Stimulated activated CD4-positive, alpha-beta T cell treated with anti-CD3 and anti-CD28 coated beads, TNF-alpha, amount 100 ng/mL, for 4 hours (primary cell): ENCODE measurements around the gene IFT88.

Experiments used
- DNase-seq, 3 experiments: peaks; one replicate each; pipeline ENCODE4 v3.0.0-alpha.2; 2020; ENCODE audit warnings: low read depth in 3 of 3

The IFT88 gene

GRCh38 chr13:20566898-20567874 lies at the start of gene IFT88:
Gene IFT88, plus strand, starts transcription at chr13:20567157. Its CDS starts 7,229 bp downstream, at chr13:20574386.
- DNase-seq = peak; percentile 69 to 72 (median 72)

- no peak for DNase-seq
These were observed 48.3 kb upstream of the IFT88 start for GRCh38 chr13:20518660-20519100.

GRCh38 chr13:20519875-20520274 lies 47.1 kb upstream of the IFT88 start:
- DNase-seq = no peak

GRCh38 chr13:20521364-20522115 lies 45.4 kb upstream of the IFT88 start:
- no peak for DNase-seq

GRCh38 chr13:20525144-20525600 lies 41.8 kb upstream of the IFT88 start:
- DNase-seq = peak in 2 of 3 experiments; percentile 2 to 5

- peak; percentile 52 to 63 (median 55) for DNase-seq
These were observed 41.1 kb upstream of the IFT88 start, which contains the start of gene CRYL1 for GRCh38 chr13:20525601-20526544. Gene CRYL1, minus strand, starts transcription at chr13:20525857. Its CDS starts 63 bp downstream, at chr13:20525794.

GRCh38 chr13:20526664-20527063 lies 40.3 kb upstream of the IFT88 start:
- no peak for DNase-seq

GRCh38 chr13:20528452-20528851 lies 38.5 kb upstream of the IFT88 start:
- no peak for DNase-seq

- no peak for DNase-seq
These were observed 32.8 kb upstream of the IFT88 start for GRCh38 chr13:20534038-20534608.

GRCh38 chr13:20536992-20537391 lies 30.0 kb upstream of the IFT88 start:
- DNase-seq = no peak

- DNase-seq = no peak
These were observed 22.6 kb upstream of the IFT88 start for GRCh38 chr13:20544201-20544923.

GRCh38 chr13:20546556-20546955 lies 20.4 kb upstream of the IFT88 start:
- no peak for DNase-seq

GRCh38 chr13:20547479-20547908 lies 19.5 kb upstream of the IFT88 start:
- DNase-seq = no peak

GRCh38 chr13:20550799-20551198 lies 16.2 kb upstream of the IFT88 start:
- no peak for DNase-seq

GRCh38 chr13:20553311-20553710 lies 13.6 kb upstream of the IFT88 start:
- DNase-seq = no peak

GRCh38 chr13:20558982-20559381 lies 8.0 kb upstream of the IFT88 start:
- no peak for DNase-seq

- DNase-seq = no peak
These were observed 7.1 kb upstream of the IFT88 start for GRCh38 chr13:20559659-20560356.

- DNase-seq = no peak
These were observed 5.2 kb upstream of the IFT88 start for GRCh38 chr13:20561741-20562140.

- no peak for DNase-seq
These were observed 1.7 kb upstream of the IFT88 start for GRCh38 chr13:20565115-20565736.
